Gastroesophageal sphincter (tissue), 4 donors: ENCODE results near the gene PITPNB. TPM values are rescaled to one million over a fixed set of nuclear protein-coding genes. Genes with fewer than 3 reads are reported as not detected.

Experiments
- ATAC-seq: fragments of 150-250 bp; one replicate; pipeline ENCODE4 v1.9.1; 2016; ENCODE audit warnings: mild to moderate bottlenecking, moderate library complexity
- H3K27ac ChIP-seq, 4 donors: fragments of 200-600 bp; sonication (generic) in 3 of 4; 1 replicate in 3 of 4; 2 replicates in 1 of 4; pipeline ENCODE4 v1.5.1; 2016 to 2019
- H3K27me3 ChIP-seq: fragments of 200-600 bp; sonication (generic); one replicate; pipeline ENCODE4 v1.5.1; 2019
- H3K36me3 ChIP-seq, 2 donors: fragments of 200-600 bp; sonication (generic); one replicate each; pipeline ENCODE4 v1.5.1; 2019; ENCODE audit warnings: control low read depth in 1 of 2
- H3K4me1 ChIP-seq, 3 donors: fragments of 200-600 bp; sonication (generic); 1 replicate in 2 of 3; 2 replicates in 1 of 3; pipeline ENCODE4 v1.5.1; 2016 to 2019; ENCODE audit warnings: control low read depth in 2 of 3
- H3K4me3 ChIP-seq, 2 donors: fragments of 200-600 bp; sonication (generic); one replicate each; pipeline ENCODE4 v1.5.1; 2019; ENCODE audit warnings: mild to moderate bottlenecking in 1 of 2, moderate library complexity in 1 of 2
- H3K9me3 ChIP-seq, 3 donors: fragments of 200-600 bp; sonication (generic); one replicate each; pipeline ENCODE4 v1.5.1; 2017 to 2019; ENCODE audit warnings: control low read depth in 2 of 3
- CTCF ChIP-seq, 4 experiments: fragments of 200-600 bp in 2 of 4; fragments of 450-650 bp in 2 of 4; sonication (generic) in 1 of 4; IDR thresholded peaks; one replicate each; pipeline ENCODE4 v1.5.1; 2017 to 2019; ENCODE audit warnings: antibody characterized with exemption in 4 of 4, mild to moderate bottlenecking in 2 of 4, moderate library complexity in 2 of 4
- EP300 ChIP-seq: sonication (generic); formaldehyde crosslinking; IDR thresholded peaks from one replicate; pipeline ENCODE4 v1.6.1; 2017; ENCODE audit warnings: antibody characterized with exemption, mild to moderate bottlenecking
- POLR2A ChIP-seq, 2 donors: fragments of 450-650 bp; IDR thresholded peaks; one replicate each; pipeline ENCODE4 v1.6.1; 2017; ENCODE audit warnings: antibody characterized with exemption in 2 of 2, mild to moderate bottlenecking in 2 of 2, moderate library complexity in 1 of 2
- POLR2AphosphoS5 ChIP-seq: sonication (generic); formaldehyde crosslinking; IDR thresholded peaks from one replicate; pipeline ENCODE4 v1.6.1; 2017; ENCODE audit warnings: antibody characterized with exemption
- WGBS, 2 donors: methylation state at CpG; one replicate each; pipeline ENCODE4 v1.1.5; 2018; ENCODE audit warnings: low coverage in 1 of 2; 5-methylcytosine and 5-hydroxymethylcytosine counted together
- total RNA-seq, 4 donors: library from RNA; depleted of rRNA; stranded (reverse); fragments of >200 nt; gene quantifications; one replicate each; pipeline ENCODE4 v1.1.0, GENCODE V29; 2016

Gene PITPNB
- total RNA-seq, 4 donors from 2014 or later, result 62.8 to 103 (median 96.6) TPM

DNA sequence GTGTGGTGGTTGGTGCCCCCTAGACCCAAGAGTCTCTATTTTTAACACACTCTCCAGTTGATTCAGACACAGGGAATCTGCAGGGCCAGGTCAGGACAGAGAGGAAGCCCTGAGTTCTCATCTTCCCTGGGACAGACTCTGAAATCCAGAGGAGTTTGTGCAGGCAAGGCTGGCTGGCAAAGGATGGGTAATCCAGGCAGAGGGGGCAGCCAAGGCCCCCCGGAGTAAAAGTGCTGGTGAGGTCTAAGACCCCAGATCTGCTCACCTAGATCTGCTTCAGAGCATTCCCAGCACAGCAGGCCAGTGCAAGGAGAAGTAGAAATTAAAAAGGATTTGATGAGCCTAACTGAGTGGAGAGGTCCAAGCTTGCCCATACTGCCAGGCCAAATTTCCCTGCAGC lies 76.9 kb downstream of the PITPNB start:
- no CpG with 5 or more reads among the region's 1 CpG for WGBS, 2 donors
- H3K27ac ChIP-seq, result peak overlapping the region in 2 of 4 donors; percentile 4 to 11

DNA sequence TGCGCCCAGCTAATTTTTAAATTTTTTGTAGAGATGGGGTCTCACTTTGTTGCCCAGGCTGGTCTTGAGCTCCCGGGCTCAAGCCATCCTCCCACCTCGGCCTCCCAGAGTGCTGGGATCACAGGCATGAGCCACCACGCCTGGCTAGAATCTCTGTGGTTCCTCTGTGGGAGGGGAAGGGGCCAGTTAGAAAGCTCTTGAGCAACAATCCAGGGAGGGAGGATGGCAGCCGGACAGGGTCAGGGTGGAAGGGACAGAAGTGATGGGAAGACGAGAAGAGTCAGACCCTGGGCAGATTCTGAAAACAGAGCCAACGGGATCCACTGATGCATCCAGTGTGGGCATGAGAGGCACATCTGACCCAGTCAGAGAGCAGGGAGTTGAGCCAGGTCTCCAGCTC lies 78.6 kb downstream of the PITPNB start:
- H3K4me1 ChIP-seq, result peaks cover 0 to 16% (median 3%) of the 10 kb centered on the region in 3 donors
- ATAC-seq, result no peak
- H3K27ac ChIP-seq, result no peak overlapping the region
- no peaks in the 10 kb centered on the region for H3K27me3 ChIP-seq
- WGBS, 2 donors, result 90 to 92% methylated on average over 2 of the region's 7 CpGs
- no peaks in the 10 kb centered on the region for H3K9me3 ChIP-seq
- peaks cover 0 to 24% of the 10 kb centered on the region in 2 donors for H3K36me3 ChIP-seq
- no peak overlapping the region for H3K4me3 ChIP-seq
- TF ChIP-seq POLR2A (IDR thresholded peaks at IDR 0.05) (no peak), CTCF (IDR thresholded peaks at IDR 0.05) (no peak), POLR2AphosphoS5 (no peak), EP300 (no peak)

More for the DNA sequence above, 76.9 kb downstream of the PITPNB start:
- Histone ChIP-seq H3K36me3 (peaks cover 0 to 39% of the 10 kb centered on the region in 2 donors), H3K4me3 (no peak overlapping the region), H3K27me3 (no peaks in the 10 kb centered on the region), H3K4me1 (peaks cover 0 to 21% (median 3%) of the 10 kb centered on the region in 3 donors), H3K9me3 (no peaks in the 10 kb centered on the region)
- TF ChIP-seq POLR2A (IDR thresholded peaks at IDR 0.05) (no peak), CTCF (IDR thresholded peaks at IDR 0.05) (no peak), POLR2AphosphoS5 (no peak), EP300 (no peak)
- ATAC-seq, result no peak

- Histone ChIP-seq H3K36me3 (peaks cover 0 to 33% of the 10 kb centered on the region in 2 donors), H3K9me3 (no peaks in the 10 kb centered on the region), H3K27me3 (no peaks in the 10 kb centered on the region), H3K4me3 (no peak overlapping the region), H3K27ac (no peak overlapping the region), H3K4me1 (peaks cover 0 to 8% (median 3%) of the 10 kb centered on the region in 3 donors)
- TF ChIP-seq POLR2A (IDR thresholded peaks at IDR 0.05) (no peak), EP300 (no peak)
- WGBS, 2 donors, result 90 to 96% methylated on average over 7 to 13 of the region's 13 CpGs
- ATAC-seq, result no peak
These were observed 79.9 kb downstream of the PITPNB start for GRCh38 chr22:27839057-27839660.

DNA sequence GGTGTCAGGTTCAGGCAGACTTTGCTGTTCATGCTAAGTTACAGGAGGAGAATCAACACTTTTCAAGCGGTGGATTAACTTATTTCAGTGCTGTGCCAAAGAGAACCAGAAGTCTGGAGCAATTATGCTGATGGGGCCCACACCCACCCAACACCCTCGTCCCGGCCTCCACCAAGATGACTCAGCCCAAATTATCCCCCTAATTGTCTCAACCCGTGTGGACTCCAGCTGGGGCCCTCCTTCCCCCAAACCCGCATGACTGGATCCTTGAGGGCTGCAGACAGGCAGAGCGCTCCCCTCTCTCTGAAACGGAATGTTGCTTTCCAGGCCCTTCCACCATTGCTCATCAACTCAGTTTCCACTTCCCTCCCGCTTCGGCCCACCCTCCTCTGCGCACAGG lies 82.9 kb downstream of the PITPNB start:
- WGBS, 2 donors, result 83 to 87% methylated on average over 7 to 9 of the region's 10 CpGs
- H3K27me3 ChIP-seq, result no peaks in the 10 kb centered on the region
- TF ChIP-seq CTCF (IDR thresholded peaks at IDR 0.05) (no peak), EP300 (no peak), POLR2A (IDR thresholded peaks at IDR 0.05) (no peak), POLR2AphosphoS5 (no peak)
- no peak overlapping the region for H3K27ac ChIP-seq
- H3K4me1 ChIP-seq, result no peaks in the 10 kb centered on the region
- no peak for ATAC-seq
- no peaks in the 10 kb centered on the region for H3K9me3 ChIP-seq
- H3K4me3 ChIP-seq, result no peak overlapping the region
- peaks cover 0 to 22% of the 10 kb centered on the region in 2 donors for H3K36me3 ChIP-seq

DNA sequence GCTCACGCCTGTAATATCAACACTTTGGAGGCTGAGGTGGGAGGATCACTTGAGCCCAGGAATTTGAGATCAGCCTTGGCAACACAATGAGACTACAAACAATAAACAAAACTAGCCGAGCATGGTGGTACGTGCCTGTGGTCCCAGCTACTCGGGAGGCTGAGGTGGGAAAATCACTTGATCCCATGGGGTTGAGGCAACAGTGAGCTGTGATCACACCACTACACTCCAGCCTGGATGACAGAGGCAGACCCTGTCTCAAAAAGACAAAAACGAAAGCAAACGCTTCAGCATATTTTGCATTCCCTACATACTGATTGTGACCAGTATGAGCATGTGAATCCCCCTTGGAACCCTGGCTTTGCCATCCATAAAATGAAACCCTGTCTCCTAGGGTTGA lies 83.6 kb downstream of the PITPNB start:
- WGBS, 2 donors, result 71 to 83% methylated on average over 2 to 5 of the region's 6 CpGs
- ATAC-seq, result no peak
- TF ChIP-seq CTCF (IDR thresholded peaks at IDR 0.05) (no peak), POLR2AphosphoS5 (no peak), POLR2A (IDR thresholded peaks at IDR 0.05) (no peak), EP300 (no peak)
- no peaks in the 10 kb centered on the region for H3K4me1 ChIP-seq
- no peaks in the 10 kb centered on the region for H3K27me3 ChIP-seq
- no peaks in the 10 kb centered on the region for H3K9me3 ChIP-seq
- H3K36me3 ChIP-seq, result peaks cover 0 to 14% of the 10 kb centered on the region in 2 donors
- H3K27ac ChIP-seq, result no peak overlapping the region
- H3K4me3 ChIP-seq, result no peak overlapping the region
